Tibial nerve (tissue), 4 donors: ENCODE results near the gene WDPCP. TPM values are rescaled to one million over a fixed set of nuclear protein-coding genes. Genes with fewer than 3 reads are reported as not detected.

Experiments
- DNase-seq, 2 donors: peaks; one replicate each; pipeline ENCODE4 v3.0.0-alpha.2; 2019; ENCODE audit warnings: low spot score in 2 of 2
- H3K27ac ChIP-seq, 4 donors: fragments of 200-600 bp; sonication (generic) in 3 of 4; one replicate each; pipeline ENCODE4 v1.5.1; 2017 to 2019; ENCODE audit warnings: mild to moderate bottlenecking in 1 of 4
- H3K27me3 ChIP-seq, 2 donors: fragments of 200-600 bp; sonication (generic) in 1 of 2; one replicate each; pipeline versions ENCODE4 v1.5.1 to v1.6.0; 2017 to 2019
- H3K36me3 ChIP-seq, 3 donors: fragments of 200-600 bp; sonication (generic); one replicate each; pipeline ENCODE4 v1.5.1; 2018 to 2019
- H3K4me1 ChIP-seq, 4 donors: fragments of 200-600 bp; sonication (generic) in 3 of 4; one replicate each; pipeline ENCODE4 v1.5.1; 2017 to 2019
- H3K4me3 ChIP-seq, 4 donors: fragments of 200-600 bp; sonication (generic) in 3 of 4; one replicate each; pipeline ENCODE4 v1.5.1; 2017 to 2019; ENCODE audit warnings: mild to moderate bottlenecking in 1 of 4, moderate library complexity in 1 of 4
- H3K9me3 ChIP-seq, 4 donors: fragments of 200-600 bp; sonication (generic) in 3 of 4; one replicate each; pipeline ENCODE4 v1.5.1; 2017 to 2019
- CTCF ChIP-seq, 5 experiments: fragments of 200-600 bp in 3 of 5; fragments of 450-650 bp in 2 of 5; sonication (generic) in 3 of 5; IDR thresholded peaks; one replicate each; pipeline ENCODE4 v1.5.1; 2016 to 2019; ENCODE audit warnings: antibody characterized with exemption in 5 of 5, mild to moderate bottlenecking in 3 of 5, moderate library complexity in 2 of 5
- EP300 ChIP-seq, 2 donors: sonication (generic); formaldehyde crosslinking; IDR thresholded peaks; one replicate each; pipeline ENCODE4 v1.6.1; 2017; ENCODE audit warnings: antibody characterized with exemption in 2 of 2, mild to moderate bottlenecking in 1 of 2
- POLR2A ChIP-seq, 2 donors: fragments of 450-650 bp; IDR thresholded peaks; one replicate each; pipeline ENCODE4 v1.6.1; 2017; ENCODE audit warnings: antibody characterized with exemption in 2 of 2, mild to moderate bottlenecking in 2 of 2, moderate library complexity in 2 of 2
- WGBS, 2 donors: methylation state at CpG; one replicate each; pipeline ENCODE4 v1.1.5; 2018; 5-methylcytosine and 5-hydroxymethylcytosine counted together
- small RNA-seq: library from RNA; depleted of rRNA; stranded (forward); fragments of <200 nt; gene quantifications from one replicate; pipeline ENCODE3, GENCODE V24; 2016
- total RNA-seq, 4 donors: library from RNA; depleted of rRNA; stranded (reverse); fragments of >200 nt; gene quantifications; one replicate each; pipeline ENCODE4 v1.1.0, GENCODE V29; 2016

Gene WDPCP
- total RNA-seq, 4 donors from 2014 or later: 14.4 to 22.4 (median 20.4) TPM

GRCh38 chr2:63073994-63074393, 514.3 kb downstream of the WDPCP start:
- no peaks in the 10 kb centered on the region for H3K36me3 ChIP-seq
- no peaks in the 10 kb centered on the region for H3K4me1 ChIP-seq
- no peaks in the 10 kb centered on the region for H3K9me3 ChIP-seq
- WGBS, 2 donors: 80 to 94% methylated on average over 3 of the region's 3 CpGs
- DNase-seq: no peak
- H3K4me3 ChIP-seq: no peak overlapping the region
- peaks cover 0 to 3% of the 10 kb centered on the region in 2 donors for H3K27me3 ChIP-seq
- TF ChIP-seq CTCF (IDR thresholded peaks at IDR 0.05) (no peak), EP300 (IDR thresholded peaks at IDR 0.05) (no peak), POLR2A (IDR thresholded peaks at IDR 0.05) (no peak)
- no peak overlapping the region for H3K27ac ChIP-seq

DNA sequence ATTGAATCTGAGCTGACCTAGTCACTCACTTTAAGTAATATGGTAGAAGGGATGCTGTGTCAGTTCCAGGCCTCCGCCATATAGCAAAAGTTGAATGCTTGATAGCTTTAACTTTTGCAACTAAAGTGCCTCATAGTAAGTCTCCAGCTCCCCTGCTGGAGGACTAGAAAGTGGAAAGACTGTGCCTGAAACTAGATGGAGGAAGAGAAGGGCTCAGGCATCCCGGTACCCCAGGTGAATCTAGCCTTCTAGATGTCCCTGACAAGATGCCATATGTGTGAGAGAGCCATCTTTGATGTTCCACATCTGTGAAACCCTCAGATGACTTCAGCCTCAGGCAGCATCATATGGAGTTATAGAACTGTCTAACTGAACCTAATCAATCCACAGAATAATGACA, 516.6 kb downstream of the WDPCP start:
- Histone ChIP-seq H3K9me3 (no peaks in the 10 kb centered on the region), H3K4me1 (no peaks in the 10 kb centered on the region), H3K36me3 (no peaks in the 10 kb centered on the region), H3K27ac (no peak overlapping the region), H3K27me3 (peaks cover 0 to 21% of the 10 kb centered on the region in 2 donors), H3K4me3 (no peak overlapping the region)
- TF ChIP-seq CTCF (IDR thresholded peaks at IDR 0.05) (no peak), EP300 (IDR thresholded peaks at IDR 0.05) (no peak), POLR2A (IDR thresholded peaks at IDR 0.05) (no peak)
- WGBS, 2 donors: 80 to 86% methylated on average over 2 of the region's 2 CpGs
- no peak for DNase-seq

Small RNA genes within 50 kb of the gene (small RNA-seq; reads per million reads assigned to genes)
- gene RF00017: not detected

Other genes starting within 250 kb of the WDPCP start
- gene MDH1, start 486 bp upstream of the WDPCP start, total RNA-seq: 100 to 1,000 TPM; 100 to 148 (median 121) TPM